HepG2 (cell line): Measurements from ENCODE around the gene NEFH. TPM values are rescaled to one million over a fixed set of nuclear protein-coding genes. Genes with fewer than 3 reads are reported as not detected.

Experiments used
- ATAC-seq: fragments of 200-7000 bp; cut with Tn5 transposase; 3 replicates; pipeline ENCODE4 v1.9.1; 2020; ENCODE audit warnings: mild to moderate bottlenecking, moderate library complexity
- BruUV-seq: library from RNA; stranded (reverse); fragments of 400-500 nt; replicated peaks from 2 replicates; lab custom pipeline; 2021; lab: Mats Ljungman, UMichigan
- CTCF ChIA-PET: fragments of 300-600 bp; formaldehyde crosslinking; extraction: SDS; loops from one replicate; lab custom pipeline; 2021; ENCODE audit warnings: low total read pairs, inconsistent platforms, low intra/inter-chr PET ratio; lab: Yijun Ruan, JAX
- POLR2A ChIA-PET: fragments of 350-600 bp; sonication (Branson Sonifier 250); formaldehyde crosslinking; loops from one replicate; lab custom pipeline; 2020; ENCODE audit warnings: antibody characterized with exemption, inconsistent platforms; lab: Yijun Ruan, JAX
- DNase-seq: peaks from one replicate; pipeline ENCODE4 v3.0.0-alpha.2; 2015; ENCODE audit warnings: low spot score
- FAIRE-seq: peaks from 3 replicates; lab custom pipeline; 2011; peaks lifted over from hg19 to GRCh38; lab: Jason Lieb, UNC
- H2AFZ ChIP-seq: one replicate; pipeline ENCODE4 v1.6.1; 2011; ENCODE audit warnings: low read length, inconsistent platforms
- H3K27ac ChIP-seq: fragments of 300-600 bp; 3 replicates; pipeline ENCODE4 v1.8.0; 2011; ENCODE audit warnings: mixed run types, mild to moderate bottlenecking, mixed read lengths, low read length, inconsistent platforms; ENCODE audit not compliant: insufficient read depth; ENCODE audit errors: extremely low read length
- H3K27me3 ChIP-seq, 2 experiments: fragments of 200-600 bp in 1 of 2; 2 replicates in 1 of 2; 3 replicates in 1 of 2; pipeline versions ENCODE4 v1.6.0 to v1.8.0; 2011; ENCODE audit warnings: low read length in 2 of 2, mild to moderate bottlenecking in 2 of 2, moderate library complexity in 2 of 2, inconsistent platforms in 1 of 2; ENCODE audit not compliant: insufficient read depth in 2 of 2, control insufficient read depth in 1 of 2
- H3K36me3 ChIP-seq, 2 experiments: fragments of 200-600 bp in 1 of 2; replicated peaks in 1 of 2; 2 replicates in 1 of 2; 3 replicates in 1 of 2; pipeline versions ENCODE4 v1.5.1 to v1.8.0; 2011; ENCODE audit warnings: low read length in 2 of 2, inconsistent platforms in 1 of 2; ENCODE audit not compliant: insufficient read depth in 2 of 2, control insufficient read depth in 1 of 2
- H3K4me1 ChIP-seq: 2 replicates; pipeline ENCODE4 v1.5.1; 2012; ENCODE audit warnings: low read length, inconsistent platforms; ENCODE audit not compliant: insufficient read depth
- H3K4me2 ChIP-seq: 2 replicates; pipeline ENCODE4 v1.6.0; 2011; ENCODE audit warnings: low read depth, low read length, inconsistent platforms
- H3K4me3 ChIP-seq, 3 experiments: fragments of 200-600 bp in 1 of 3; sonication (generic), shearing (Covaris generic) in 1 of 3; replicated peaks in 1 of 3; 2 replicates each; pipeline ENCODE4 v1.5.1; 2011 to 2016; ENCODE audit warnings: low read length in 3 of 3, inconsistent platforms in 2 of 3, low read depth in 2 of 3, mild to moderate bottlenecking in 2 of 3, control low read depth in 1 of 3, mixed read lengths in 1 of 3; ENCODE audit not compliant: insufficient read depth in 1 of 3
- H3K79me2 ChIP-seq: one replicate; pipeline ENCODE4 v1.6.1; 2011; ENCODE audit warnings: low read length, inconsistent platforms; ENCODE audit not compliant: insufficient read depth
- H3K9ac ChIP-seq: 2 replicates; pipeline ENCODE4 v1.6.0; 2011; ENCODE audit warnings: mild to moderate bottlenecking, low read depth, low read length, inconsistent platforms; ENCODE audit not compliant: insufficient read depth
- H3K9me3 ChIP-seq: 2 replicates; pipeline ENCODE4 v1.5.1; 2012; ENCODE audit warnings: mild to moderate bottlenecking, low read length
- H4K20me1 ChIP-seq: 2 replicates; pipeline ENCODE4 v1.6.0; 2011; ENCODE audit warnings: inconsistent platforms, mild to moderate bottlenecking, low read length, moderate library complexity; ENCODE audit not compliant: insufficient read depth
- GLI4 ChIP-seq: sonication (generic); formaldehyde crosslinking; IDR thresholded peaks from 2 replicates; pipeline ENCODE4 v1.5.1; 2020; ENCODE audit warnings: missing genetic modification reagents, mild to moderate bottlenecking, moderate library complexity, borderline replicate concordance
- RBAK ChIP-seq: sonication (generic); formaldehyde crosslinking; IDR thresholded peaks from 2 replicates; pipeline ENCODE4 v1.5.1; 2020; ENCODE audit warnings: mild to moderate bottlenecking, missing genetic modification reagents
- REPIN1 ChIP-seq: sonication (generic); formaldehyde crosslinking; IDR thresholded peaks from 2 replicates; pipeline ENCODE4 v1.8.0; 2022; ENCODE audit warnings: missing genetic modification reagents, low read depth, mild to moderate bottlenecking, borderline replicate concordance
- ZNF33B ChIP-seq: sonication (generic); formaldehyde crosslinking; IDR thresholded peaks from 2 replicates; pipeline ENCODE4 v1.5.1; 2020; ENCODE audit warnings: mild to moderate bottlenecking, missing genetic modification reagents
- ZNF382 ChIP-seq: sonication (generic); formaldehyde crosslinking; IDR thresholded peaks from 2 replicates; pipeline ENCODE4 v1.5.0; 2020; ENCODE audit warnings: missing genetic modification reagents, mild to moderate bottlenecking, borderline replicate concordance
- ZNF44 ChIP-seq: sonication (generic); formaldehyde crosslinking; IDR thresholded peaks from 2 replicates; pipeline ENCODE4 v1.5.1; 2020; ENCODE audit warnings: mild to moderate bottlenecking, missing genetic modification reagents
- WGBS: methylation state at CpG from one replicate; pipeline ENCODE4 v1.1.6; 2017; ENCODE audit warnings: low lambda C conversion rate; 5-methylcytosine and 5-hydroxymethylcytosine counted together
- in situ Hi-C: cut with HindIII; loops from 2 replicates; pipeline ENCODE4 v1.10.0; 2017; ENCODE audit warnings: low pct_unique_long_range_greater_than_20kb; ENCODE audit not compliant: extremely low pct_ligation_motif_present
- intact Hi-C: fragments of 100-400 bp; cut with micrococcal nuclease; formaldehyde crosslinking; loops from one replicate; pipeline ENCODE4 v1.10.0; 2022; ENCODE audit not compliant: unreplicated experiment
- polyA plus RNA-seq, 8 experiments: library from polyadenylated mRNA; depleted of rRNA in 3 of 8; stranded (reverse) in 7 of 8; unstranded in 1 of 8; fragments of >200 nt; fragmentation: Illumina TruSeq in 4 of 8; extraction: Trizol in 4 of 8; gene quantifications; 2 replicates each; pipeline versions ENCODE4 v1.2.1 to v1.2.3, GENCODE V29; 2011 to 2016; ENCODE audit warnings: low read depth in 4 of 8, missing spikeins in 1 of 8, mixed read lengths in 1 of 8; ENCODE audit not compliant: insufficient read depth in 1 of 8
- total RNA-seq, 5 experiments: library from RNA; depleted of rRNA; stranded (reverse); fragments of >200 nt; fragmentation: Illumina TruSeq; extraction: Trizol; gene quantifications; 2 replicates each; pipeline ENCODE4 v1.2.3, GENCODE V29; 2016; ENCODE audit warnings: low read depth in 1 of 5
- TF ChIP-seq, protein P1 (sequence below): sonication (generic); formaldehyde crosslinking; IDR thresholded peaks from 2 replicates; pipeline ENCODE4 v1.8.1; 2022; ENCODE audit warnings: low read depth, mild to moderate bottlenecking, missing genetic modification reagents

The NEFH gene
- total and polyA plus RNA-seq, 2 of the 13 experiments (the other 11 are each of a cell fraction or from before 2014, with no cell fraction given): not detected

DNA sequence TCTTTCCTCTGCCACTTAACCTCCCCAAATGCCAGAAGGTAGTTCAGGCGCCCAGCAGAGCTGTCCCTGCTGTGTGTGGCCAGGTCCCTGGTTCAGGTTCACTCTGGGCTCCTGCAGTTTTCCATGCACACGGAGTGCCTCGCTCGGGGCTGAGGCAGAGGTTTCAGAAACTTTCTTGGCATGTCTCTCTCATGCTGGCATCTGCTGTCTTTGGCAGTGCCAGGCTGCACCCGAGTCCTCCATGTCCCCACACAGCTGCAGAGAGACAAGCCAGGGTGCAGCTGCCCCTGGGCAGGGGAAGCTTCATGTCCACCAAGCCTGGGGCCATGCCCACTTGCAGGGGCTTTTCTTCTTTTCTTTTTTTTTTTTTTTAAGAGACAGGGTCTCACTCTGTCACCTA lies 7.0 kb upstream of the NEFH start:
- WGBS: 0% methylated on average over 3 of the region's 5 CpGs
- ChIA-PET CTCF (no interaction called here), POLR2A (no interaction called here)
- no peak overlapping the region for H3K4me3 ChIP-seq
- intact Hi-C loops: no loop called here
- no peak for ATAC-seq
- H3K79me2 ChIP-seq: no peaks in the 10 kb centered on the region
- TF ChIP-seq ZNF44 (CRISPR knock-in tag) (no peak), ZNF382 (CRISPR knock-in tag) (no peak), RBAK (CRISPR knock-in tag) (no peak), GLI4 (no peak), ZNF33B (CRISPR knock-in tag) (no peak), REPIN1 (CRISPR knock-in tag) (no peak)
- TF ChIP-seq, protein P1, sequence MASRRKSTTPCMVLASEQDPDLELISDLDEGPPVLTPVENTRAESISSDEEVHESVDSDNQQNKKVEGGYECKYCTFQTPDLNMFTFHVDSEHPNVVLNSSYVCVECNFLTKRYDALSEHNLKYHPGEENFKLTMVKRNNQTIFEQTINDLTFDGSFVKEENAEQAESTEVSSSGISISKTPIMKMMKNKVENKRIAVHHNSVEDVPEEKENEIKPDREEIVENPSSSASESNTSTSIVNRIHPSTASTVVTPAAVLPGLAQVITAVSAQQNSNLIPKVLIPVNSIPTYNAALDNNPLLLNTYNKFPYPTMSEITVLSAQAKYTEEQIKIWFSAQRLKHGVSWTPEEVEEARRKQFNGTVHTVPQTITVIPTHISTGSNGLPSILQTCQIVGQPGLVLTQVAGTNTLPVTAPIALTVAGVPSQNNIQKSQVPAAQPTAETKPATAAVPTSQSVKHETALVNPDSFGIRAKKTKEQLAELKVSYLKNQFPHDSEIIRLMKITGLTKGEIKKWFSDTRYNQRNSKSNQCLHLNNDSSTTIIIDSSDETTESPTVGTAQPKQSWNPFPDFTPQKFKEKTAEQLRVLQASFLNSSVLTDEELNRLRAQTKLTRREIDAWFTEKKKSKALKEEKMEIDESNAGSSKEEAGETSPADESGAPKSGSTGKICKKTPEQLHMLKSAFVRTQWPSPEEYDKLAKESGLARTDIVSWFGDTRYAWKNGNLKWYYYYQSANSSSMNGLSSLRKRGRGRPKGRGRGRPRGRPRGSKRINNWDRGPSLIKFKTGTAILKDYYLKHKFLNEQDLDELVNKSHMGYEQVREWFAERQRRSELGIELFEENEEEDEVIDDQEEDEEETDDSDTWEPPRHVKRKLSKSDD (CRISPR knock-in tag): no peak
- TF ChIP-seq, all 625 proteins: peak for 0
- Histone ChIP-seq H3K4me1 (peaks cover 11% of the 10 kb centered on the region; the same call in 1 of the 2 replicates), H3K9me3 (no peaks in the 10 kb centered on the region), H3K4me2 (no peak overlapping the region), H3K27ac (no peak overlapping the region), H2AFZ (no peak overlapping the region), H3K36me3 (no peaks in the 10 kb centered on the region), H3K9ac (no peak overlapping the region), H3K27me3 (peaks cover 17 to 65% of the 10 kb centered on the region in 2 experiments), H4K20me1 (no peaks in the 10 kb centered on the region)
- in situ Hi-C loops: no loop called here
- no peak for DNase-seq
- no TSS peak for BruUV-seq
- no peak for FAIRE-seq
